Keratinocyte (primary cell): ENCODE data around the gene DCN.

Experiments
- CTCF ChIP-seq, 3 experiments: IDR thresholded peaks in 1 of 3; conservative IDR thresholded peaks in 1 of 3; optimal IDR thresholded peaks in 1 of 3; 2 replicates in 2 of 3; 3 replicates in 1 of 3; pipeline versions ENCODE3 to v1.5.1; 2011; ENCODE audit warnings: low read length in 3 of 3, mild to moderate bottlenecking in 3 of 3, moderate library complexity in 2 of 3, control low read depth in 1 of 3, inconsistent platforms in 1 of 3; ENCODE audit not compliant: insufficient read depth in 2 of 3; ENCODE audit errors: extremely low read depth in 1 of 3
- EZH2 ChIP-seq: IDR thresholded peaks from one replicate; pipeline ENCODE4 v1.6.1; 2012; ENCODE audit warnings: inconsistent platforms, mild to moderate bottlenecking, low read length, moderate library complexity

DNA sequence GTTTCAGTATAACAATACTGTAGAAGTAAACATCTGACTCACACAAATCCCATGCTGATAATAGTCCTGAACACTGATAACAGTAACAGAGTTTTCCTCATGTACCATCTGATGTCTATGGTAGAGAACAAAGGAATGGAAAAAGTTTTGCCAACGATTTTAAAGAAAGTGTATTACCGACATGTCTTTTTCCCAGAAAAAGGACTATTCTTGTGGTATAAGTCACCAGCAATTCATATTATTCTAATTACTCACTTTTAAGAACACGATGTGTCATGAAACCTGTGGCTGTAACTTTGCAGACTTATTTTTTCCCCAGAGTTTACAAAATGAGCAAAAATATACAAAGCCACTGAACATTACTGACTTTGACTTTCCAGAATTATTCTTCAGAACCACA lies 40.1 kb upstream of the DCN start:
- no peak for TF ChIP-seq CTCF (optimal IDR thresholded peaks at IDR 0.05 in 1 of 3, IDR thresholded peaks at IDR 0.05 in 1 of 3, conservative IDR thresholded peaks at IDR 0.05 in 1 of 3; ENCODE audit: extremely low read depth in 1 of 3, insufficient read depth in 2 of 3, low read length in 3 of 3)
- no peak for TF ChIP-seq EZH2
